ENCODE measurements around the gene HAVCR1. TPM values are rescaled to one million over a fixed set of nuclear protein-coding genes. Genes with fewer than 3 reads are reported as not detected.
"Not testable (repeated sequence)": the region's sequence is repeated elsewhere in the genome, so short reads cannot be mapped to it uniquely, and the experiment has no call there.

HAVCR1 gene
- not detected in 2 replicates for total RNA-seq

DNA sequence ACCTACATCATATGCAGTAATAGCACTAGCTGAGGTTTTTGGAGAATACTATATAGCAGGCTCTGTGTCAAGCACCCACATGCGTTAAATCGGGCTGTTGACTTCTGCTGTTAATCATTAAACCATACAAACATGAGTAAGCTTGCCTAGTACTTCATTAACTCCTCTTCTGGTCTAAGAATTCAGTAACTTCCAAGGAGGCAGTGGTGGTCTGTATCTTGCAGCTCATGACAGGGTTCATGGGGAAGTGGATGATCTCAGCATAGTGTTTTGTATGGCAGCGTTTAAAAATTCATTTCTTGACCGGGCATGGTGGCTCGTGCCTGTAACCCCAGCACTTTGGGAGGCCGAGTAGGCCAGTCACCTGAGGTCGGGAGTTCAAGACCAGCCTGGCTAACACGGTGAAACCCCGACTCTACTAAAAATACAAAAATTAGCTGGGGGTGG lies at the start of gene HAVCR1:
HAVCR1 (minus strand) TSS at position 24 of the 447 bp plus-strand sequence. CDS start 1,173 bp downstream, outside the sequence.
- no peak for DNase-seq (ENCODE audit: low read depth, low spot score)

DNA sequence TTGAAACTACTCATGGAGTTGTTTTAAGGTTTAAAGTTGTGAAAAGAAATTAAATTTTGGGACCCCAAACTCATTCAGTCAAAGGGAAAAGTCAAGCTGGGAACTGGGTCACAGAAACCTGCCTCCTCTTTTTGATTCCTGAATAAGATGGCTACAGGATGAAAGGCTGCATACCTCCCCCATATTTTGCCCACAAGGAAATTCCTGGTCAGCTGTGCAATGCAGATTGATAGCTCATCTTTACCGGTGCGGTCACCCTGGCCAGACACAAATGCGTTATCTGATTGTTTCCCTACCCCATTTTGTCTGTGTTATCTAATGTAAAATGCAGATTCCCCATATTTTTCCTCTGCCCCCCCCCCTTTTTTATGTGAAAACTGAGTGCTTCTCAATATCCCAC lies 48.6 kb upstream of the HAVCR1 start:
- no peak for DNase-seq (ENCODE audit: low read depth, low spot score)

DNA sequence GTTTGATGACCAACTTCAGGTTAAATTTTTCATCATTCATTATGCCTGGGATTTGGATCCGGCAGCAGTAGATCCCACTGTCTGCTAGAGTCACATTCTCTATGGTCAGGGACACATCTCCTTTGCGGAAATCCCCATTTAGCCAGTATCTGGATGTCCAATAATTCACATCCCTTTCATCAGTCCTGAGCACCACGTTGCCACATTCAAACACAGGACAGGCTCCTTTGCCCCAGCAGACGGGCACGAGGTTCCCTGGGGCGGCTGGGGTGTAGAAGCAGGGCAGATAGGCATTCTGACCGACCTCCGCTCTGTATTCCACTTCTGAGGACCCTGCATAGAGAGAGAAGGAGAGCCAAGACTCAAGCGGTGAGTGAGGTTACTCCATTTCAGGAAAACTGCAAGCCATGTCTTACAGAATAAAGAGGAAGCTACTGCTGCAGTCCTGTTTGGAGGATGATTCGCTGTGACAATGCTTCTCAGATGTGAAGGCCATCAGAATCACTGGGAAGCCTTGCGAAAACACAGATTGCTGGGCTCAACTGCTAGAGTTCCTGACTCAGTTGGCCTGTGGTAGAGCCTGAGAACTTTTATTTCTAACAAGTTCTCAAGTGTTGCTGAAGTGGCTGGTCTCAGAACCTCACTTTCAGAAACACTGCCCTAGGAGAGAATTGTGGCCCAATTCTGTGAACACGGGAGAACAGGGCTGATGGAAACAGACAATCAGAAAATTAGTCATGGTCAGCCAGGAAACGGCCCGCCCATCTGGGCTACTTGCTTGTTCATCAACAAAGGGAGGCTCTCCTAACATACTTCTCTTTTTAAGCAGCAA lies 47.9 kb upstream of the HAVCR1 start:
- DNase-seq (ENCODE audit: low read depth, low spot score) = no peak

DNA sequence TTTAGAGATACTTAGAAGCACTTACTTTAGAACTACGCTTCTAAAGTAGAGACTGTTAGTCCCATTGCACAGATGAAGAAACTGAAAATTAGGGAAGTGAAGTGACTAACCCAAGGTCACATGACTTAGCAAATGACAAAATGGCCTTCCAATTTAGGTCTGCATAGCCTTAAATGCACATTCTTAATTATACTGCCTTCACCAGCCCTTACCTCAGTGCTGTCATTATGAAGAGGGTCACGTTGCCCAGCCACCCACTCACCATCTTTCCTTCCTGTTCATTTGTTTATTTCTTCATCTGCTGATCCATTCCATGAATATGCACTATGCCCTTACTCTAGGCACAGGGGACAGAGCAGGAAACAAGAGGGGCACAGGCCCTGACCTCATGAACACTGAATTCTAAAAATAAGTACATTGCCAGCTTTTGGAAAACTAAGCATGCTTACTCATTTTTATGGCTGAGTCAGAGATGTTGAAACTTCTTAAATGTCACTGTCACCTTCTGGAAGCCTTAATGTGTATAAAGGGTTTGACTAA lies 41.3 kb upstream of the HAVCR1 start:
- DNase-seq (ENCODE audit: low read depth, low spot score) = no peak

DNA sequence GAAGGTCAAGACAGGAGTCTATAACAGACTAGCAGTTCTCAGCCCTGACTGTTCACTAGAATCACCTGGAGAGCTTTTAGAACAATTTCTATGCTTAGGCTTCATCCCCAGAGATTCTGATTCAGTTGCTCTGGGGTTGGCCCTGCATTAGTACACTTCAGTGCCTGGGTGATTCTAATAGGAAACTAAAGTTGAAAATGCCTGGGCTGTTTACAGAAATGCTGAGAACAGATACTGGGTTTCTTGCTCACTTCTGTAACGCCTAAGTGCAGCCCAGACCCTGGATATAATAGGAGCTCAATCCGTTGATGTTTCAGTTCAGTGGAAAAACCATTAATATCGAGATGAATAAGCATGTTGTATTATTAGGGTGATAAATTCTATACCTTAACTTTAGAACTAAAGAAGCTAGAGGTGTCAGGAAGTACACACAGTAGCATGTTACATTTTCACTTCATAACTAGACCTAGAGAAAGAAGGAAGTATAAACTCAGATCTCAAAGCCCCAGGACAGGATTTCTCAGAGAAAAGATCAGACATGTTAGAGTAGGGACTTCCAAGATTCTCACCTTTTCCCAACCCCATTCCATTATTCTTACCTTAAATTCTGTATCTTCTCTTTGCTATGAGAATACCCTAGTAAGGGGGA lies 29.6 kb upstream of the HAVCR1 start:
- DNase-seq (ENCODE audit: low read depth, low spot score) = no peak

DNA sequence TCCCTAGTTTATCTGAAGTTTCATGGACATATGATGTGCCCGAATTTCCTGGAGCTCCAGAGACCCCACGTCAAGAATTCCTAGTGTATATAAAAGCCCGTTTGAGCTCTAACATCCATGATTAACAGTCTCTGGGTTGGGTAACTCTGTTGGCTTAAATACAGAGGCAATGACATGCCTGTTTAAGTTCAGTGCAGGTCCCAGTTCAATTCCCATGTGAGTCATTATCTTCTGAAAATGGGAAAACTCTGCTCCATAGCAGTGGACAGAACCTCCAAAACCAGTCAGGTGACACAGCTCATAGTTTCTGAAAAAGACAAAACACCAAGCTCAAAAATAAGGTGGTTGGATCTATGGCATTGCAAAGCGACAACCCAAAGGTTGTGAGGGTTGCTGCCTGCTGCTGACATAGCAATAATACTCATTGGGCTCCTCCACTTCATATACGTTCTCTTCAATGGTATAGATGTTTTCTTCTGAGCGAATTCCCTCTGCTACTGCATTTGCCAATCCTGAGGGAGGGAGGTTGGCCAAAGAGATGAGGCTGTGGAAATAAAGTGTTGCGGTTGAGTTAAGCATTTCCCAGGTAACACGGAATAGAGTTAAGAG lies 27.9 kb upstream of the HAVCR1 start:
- DNase-seq (ENCODE audit: low read depth, low spot score) = no peak

DNA sequence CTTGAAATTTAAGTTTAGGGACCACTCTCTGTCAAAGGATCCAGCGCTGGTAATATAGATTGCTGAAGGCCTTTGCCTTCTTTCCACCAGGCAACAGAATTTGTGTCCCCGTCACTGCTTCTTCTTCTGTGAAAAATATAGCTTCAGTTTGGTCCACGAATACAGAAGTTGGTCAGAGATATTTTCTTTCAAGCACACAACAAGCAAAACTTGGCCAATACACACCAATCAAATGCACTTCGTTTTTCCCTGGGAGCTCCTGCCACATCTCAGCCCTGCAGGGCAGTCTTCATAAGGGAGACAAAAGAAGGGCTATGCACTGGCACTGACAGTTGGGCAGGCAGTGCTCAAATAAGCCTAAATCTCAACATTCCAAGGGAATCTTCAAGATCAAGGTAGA lies 27.0 kb upstream of the HAVCR1 start:
- no peak for DNase-seq (ENCODE audit: low read depth, low spot score)

DNA sequence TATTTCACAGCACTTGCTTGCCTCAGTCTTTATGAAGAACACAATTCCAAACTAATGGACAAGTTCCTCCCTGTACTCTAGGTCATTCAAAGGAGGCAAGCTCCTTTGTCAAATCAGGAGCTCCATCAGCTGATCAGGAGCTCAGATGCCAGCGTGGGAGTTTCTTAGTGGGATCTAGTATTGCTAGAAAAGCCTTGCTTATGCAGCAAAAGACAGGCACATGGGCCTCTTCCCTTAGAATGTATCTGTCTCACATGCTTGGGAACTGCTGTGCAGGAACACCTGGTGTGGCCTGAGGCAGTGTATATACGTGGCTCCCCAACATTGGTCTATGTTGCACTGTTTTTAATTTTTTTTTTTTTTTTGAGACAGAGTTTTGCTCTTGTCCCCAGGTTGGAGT lies 21.4 kb upstream of the HAVCR1 start:
- no peak for DNase-seq (ENCODE audit: low read depth, low spot score)

DNA sequence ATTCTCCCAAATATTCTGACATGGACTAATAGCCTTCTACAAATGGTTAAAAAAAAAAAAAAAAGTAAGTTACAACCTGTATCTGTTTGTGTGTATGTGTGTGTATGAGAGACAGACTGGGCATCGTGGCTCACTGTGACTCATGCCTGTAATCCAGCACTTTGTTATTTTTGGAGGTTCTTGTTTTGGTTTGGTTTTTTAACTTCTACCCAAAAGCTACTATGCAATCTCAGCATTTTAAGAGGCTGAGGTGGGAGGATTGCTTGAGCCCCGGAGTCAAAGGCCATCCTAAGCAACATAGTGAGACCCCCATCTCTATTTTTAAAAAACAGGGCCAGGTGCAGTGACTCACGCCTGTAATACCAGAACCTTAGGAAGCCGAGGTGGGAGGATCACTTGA lies 17.6 kb upstream of the HAVCR1 start:
- no peak for DNase-seq (ENCODE audit: low read depth, low spot score)

DNA sequence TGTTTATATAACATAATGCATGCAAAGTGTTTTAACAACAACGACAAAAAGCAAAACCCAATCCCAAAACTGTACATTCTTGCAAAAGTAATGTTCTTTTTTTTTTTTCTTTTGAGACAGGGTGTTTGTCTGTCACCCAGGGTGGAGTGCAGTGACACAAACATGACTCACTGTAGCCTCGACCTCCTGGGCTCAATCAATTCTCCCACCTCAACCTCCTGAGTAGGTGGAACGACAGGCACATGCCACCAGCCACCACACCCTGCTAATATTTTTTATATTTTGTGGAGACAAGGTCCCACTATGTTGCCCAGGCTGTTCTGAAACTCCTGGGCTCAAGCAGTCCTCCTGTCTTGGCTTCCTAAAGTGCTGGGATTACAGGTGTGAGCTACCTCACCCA lies 13.6 kb upstream of the HAVCR1 start:
- no peak for DNase-seq (ENCODE audit: low read depth, low spot score)

DNA sequence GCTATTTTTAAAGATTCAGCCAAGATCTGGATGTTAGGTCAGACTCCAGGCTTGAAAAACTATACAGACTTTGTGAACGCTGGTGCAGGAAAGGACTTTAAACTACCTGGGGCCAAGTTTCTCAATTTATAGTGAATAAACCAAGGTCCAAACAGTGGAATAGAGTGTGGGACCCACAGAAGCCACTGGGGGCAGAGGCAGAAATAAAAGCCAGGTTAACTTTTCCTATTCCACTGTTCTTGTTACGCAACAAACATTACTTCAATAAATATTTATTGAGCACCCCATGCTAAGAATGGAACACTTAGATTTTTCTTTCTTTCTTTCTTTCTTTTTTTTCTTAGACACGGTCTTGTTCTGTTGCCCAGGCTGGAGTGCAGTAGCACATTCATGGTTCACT lies 11.0 kb upstream of the HAVCR1 start:
- DNase-seq (ENCODE audit: low read depth, low spot score) = no peak

DNA sequence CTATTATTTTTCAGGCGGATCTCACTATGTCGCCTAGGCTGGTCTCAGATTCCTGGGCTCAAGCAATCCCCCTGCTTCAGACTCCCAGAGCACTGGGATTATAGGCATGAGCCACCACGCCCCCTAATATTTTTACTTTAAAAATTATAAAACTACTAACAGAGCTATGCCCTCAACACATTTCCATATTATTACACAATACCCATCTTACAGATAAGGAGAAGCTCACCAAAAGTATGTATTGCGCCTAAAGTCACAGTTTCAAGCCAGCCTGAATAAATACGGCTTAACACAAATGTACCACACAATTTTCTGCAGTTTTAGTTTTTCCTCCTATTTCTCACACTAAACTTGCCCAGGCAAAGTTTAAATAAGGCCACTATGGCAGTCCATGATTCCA lies 9.9 kb upstream of the HAVCR1 start:
- DNase-seq (ENCODE audit: low read depth, low spot score) = no peak

DNA sequence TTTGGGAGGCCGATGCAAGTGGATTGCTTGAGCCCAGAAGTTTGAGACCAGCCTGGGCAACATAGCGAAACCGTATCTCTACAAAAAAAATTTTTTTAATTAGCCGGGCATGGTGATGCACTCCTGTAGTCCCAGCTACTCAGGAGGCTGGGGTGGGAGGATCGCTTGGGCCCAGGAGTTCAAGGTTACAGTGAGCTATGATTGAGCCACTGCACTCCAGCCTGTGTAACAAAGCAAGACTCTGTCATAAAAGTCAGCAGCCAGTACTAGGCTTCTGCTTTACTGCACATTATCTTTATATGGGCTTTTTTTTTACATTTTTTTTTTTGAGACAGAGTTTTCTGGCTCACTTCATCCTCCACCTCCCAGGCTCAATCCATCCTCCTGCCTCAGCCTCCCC lies 9.4 kb upstream of the HAVCR1 start:
- DNase-seq (ENCODE audit: low read depth, low spot score) = no peak

DNA sequence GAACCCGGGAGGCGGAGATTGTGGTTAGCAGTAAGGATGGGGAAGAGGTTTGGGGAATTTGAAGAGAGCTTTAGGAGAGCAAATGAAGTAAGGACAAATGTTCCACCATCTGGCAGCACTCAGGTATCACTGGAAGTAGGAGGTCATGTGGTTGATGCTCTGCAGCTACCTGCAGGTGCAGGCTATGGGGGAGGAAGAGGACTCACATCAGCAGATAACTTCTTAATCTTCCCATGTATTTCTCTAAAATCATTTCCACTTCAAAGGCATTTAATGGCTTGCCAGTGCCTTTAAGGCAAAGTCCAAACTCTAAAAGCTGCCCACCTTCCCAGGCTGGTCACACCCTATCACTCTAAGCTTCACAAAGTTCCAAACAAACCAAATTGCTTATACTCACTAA lies 8.1 kb upstream of the HAVCR1 start:
- no peak for DNase-seq (ENCODE audit: low read depth, low spot score)

DNA sequence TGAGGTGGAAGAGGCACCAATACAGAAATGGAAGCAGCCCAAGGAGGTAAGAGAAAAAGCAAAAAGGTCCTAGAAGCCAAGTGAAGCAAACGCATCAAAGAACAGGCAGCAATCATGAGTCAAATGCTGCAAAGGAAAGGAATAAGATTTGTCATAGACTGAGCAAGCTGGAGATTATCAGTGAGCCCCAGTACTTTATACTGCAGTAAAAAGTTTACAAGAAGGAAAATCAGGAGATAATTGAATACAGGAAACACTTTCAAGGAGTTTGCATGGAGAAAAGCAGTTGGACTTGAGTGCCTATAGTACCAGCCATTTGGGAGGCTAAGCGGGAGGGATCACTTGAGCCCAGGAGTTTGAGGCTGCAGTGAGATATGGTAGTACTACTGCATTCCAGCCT lies 7.2 kb upstream of the HAVCR1 start:
- DNase-seq (ENCODE audit: low read depth, low spot score) = no peak

DNA sequence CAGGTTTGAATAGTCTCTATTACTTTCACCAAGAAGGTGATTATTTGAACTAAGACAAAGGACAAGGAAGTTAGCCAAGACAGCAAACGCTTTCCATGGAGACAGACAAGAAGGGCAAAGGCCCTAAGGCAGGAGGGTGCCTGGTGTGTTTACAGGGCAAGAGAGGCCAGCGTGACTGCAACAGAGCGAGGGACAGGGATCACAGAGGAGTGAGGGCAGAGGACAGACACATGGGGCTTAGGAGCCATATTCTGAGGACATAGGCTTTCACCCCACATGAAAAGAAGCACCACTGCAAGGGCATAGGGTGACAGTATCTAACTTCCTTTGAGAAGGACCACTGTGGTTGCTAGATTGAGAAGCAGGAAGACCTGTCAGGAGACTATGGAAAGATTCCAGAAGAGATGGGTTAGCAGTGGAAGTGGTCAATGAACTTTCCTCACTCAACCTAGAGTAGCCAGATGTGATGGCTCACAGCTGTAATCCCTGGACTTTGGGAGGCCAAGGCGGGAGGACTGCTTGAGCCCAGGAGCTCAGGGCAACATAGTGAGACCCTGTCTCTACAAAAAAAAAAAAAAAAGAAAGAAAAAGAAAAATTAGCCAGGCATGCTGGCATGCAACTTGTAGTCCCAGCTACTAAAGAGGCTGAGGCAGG lies 5.0 kb upstream of the HAVCR1 start:
- DNase-seq (ENCODE audit: low read depth, low spot score) = no peak

DNA sequence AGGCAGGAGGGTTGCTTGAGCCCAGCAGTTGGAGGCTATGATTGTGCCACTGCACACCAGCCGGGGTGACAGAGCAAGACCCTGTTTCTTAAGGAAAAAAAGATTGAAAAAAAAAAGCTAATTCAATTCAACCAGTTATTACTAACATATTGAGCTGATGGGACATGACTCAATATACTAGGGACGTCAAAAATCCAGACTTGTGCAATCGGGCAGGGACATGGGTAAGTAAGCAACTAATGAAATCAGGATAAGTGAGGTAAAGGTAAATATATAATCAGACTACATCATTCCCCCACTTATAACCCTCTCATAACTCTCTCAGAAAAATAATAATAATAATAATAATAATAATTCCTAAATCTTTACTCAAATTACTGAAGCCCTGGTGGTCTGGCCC lies 975 bp upstream of the HAVCR1 start:
- no peak for DNase-seq (ENCODE audit: low read depth, low spot score)

DNA sequence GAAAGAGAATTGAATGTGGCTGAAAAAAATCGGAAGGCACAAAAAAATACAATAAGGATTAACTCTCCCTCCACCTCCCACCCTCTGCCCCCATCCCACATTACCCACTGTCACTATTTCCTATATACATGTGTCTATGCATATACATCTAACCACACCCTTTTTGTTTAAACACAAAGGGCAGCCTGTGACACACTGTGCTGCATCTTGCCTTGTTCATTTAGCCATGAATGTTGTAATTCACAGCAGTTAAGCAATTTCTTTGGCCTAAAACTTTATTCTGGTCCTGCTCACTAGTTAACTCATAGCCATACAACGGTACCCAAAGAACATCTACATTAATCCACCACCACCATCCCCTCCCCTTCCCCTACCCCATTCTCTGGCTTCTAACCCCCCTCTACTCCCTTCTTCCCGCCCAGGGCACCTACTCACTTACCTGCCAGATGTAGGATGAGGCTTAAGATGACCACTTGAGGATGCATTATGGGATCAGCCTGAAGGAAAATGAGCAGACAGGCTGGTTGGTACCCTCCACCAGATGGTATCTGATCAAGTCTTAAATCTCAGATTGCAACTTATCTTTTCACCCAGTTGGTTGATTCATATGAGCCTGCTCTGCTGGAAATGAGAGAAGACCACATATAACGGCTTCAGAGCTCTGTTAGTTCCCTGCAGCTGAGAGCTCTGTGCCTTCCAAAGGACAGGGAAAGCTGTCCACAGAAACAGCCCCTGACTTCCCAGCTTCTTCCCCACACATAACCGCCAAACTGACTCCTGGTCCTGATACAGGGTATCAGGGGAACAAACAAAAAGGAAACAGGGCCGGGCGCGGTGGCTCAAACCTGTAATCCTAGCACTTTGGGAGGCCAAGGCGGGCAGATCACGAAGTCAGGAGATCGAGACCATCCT lies 1.2 kb downstream of the HAVCR1 start:
- DNase-seq (ENCODE audit: low read depth, low spot score) = no peak

DNA sequence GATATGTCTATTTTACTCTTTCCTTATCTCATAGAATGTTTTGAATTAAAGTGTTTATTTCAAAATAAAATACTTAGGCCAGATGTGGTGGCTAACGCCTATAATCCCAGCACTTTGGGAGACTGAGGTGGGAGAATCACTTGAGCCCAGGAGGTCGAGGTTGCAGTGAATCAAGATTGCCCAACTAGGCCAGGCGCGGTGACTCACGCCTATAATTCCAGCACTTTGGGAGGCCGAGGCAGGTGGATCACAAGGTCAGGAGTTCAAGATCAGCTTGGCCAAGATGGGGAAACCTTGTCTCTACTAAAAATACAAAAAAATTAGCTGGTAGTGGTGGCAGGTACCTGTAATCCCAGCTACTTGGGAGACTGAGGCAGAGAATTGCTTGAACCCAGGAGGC lies 2.1 kb downstream of the HAVCR1 start:
- DNase-seq (ENCODE audit: low read depth, low spot score) = not testable (repeated sequence)

DNA sequence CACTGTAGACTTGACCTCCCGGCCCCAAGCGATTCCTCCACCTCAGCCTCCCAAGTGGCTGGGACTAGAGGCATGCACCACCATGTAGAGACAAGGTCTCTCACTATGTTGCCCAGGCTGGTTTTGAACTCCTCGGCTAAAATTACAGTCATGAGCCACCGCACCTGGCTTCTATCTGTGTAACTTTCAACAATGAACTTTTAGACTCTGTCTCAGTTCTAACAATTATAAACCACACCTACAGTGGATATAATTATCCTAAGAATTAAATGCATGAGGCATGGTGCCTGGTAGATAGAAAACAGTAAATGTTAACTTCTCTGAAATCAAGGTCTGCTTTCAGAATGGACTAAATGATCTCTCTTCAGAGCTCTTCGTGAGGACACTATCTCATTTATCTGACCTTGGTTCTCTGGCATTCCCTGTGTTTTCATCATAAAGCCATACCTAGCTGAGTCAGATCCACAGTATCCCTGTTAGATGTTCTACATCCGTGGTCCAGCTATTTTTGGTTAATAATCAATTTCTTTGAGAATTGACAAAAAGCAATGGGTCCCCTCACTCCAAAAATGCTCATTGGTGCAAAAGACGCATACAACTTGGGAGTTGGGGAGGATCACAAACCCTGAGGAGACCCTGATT lies 7.2 kb downstream of the HAVCR1 start:
- DNase-seq (ENCODE audit: low read depth, low spot score) = no peak
